Posterior cingulate gyrus (tissue), 11 donors: Measurements from ENCODE around the gene CD177.
"Not testable (repeated sequence)": the region's sequence is repeated elsewhere in the genome, so short reads cannot be mapped to it uniquely, and the experiment has no call there.

ENCODE experiments used
- DNase-seq, 10 donors: peaks; one replicate each; pipeline versions ENCODE4 v3.0.0 to v3.0.0-alpha.2; 2020 to 2021; ENCODE audit warnings: mixed read lengths in 3 of 10
- intact Hi-C: fragments of 100-400 bp; cut with DNase I; formaldehyde crosslinking; loops from one replicate; pipeline ENCODE4 v1.15.1; 2023

CD177 gene

DNA sequence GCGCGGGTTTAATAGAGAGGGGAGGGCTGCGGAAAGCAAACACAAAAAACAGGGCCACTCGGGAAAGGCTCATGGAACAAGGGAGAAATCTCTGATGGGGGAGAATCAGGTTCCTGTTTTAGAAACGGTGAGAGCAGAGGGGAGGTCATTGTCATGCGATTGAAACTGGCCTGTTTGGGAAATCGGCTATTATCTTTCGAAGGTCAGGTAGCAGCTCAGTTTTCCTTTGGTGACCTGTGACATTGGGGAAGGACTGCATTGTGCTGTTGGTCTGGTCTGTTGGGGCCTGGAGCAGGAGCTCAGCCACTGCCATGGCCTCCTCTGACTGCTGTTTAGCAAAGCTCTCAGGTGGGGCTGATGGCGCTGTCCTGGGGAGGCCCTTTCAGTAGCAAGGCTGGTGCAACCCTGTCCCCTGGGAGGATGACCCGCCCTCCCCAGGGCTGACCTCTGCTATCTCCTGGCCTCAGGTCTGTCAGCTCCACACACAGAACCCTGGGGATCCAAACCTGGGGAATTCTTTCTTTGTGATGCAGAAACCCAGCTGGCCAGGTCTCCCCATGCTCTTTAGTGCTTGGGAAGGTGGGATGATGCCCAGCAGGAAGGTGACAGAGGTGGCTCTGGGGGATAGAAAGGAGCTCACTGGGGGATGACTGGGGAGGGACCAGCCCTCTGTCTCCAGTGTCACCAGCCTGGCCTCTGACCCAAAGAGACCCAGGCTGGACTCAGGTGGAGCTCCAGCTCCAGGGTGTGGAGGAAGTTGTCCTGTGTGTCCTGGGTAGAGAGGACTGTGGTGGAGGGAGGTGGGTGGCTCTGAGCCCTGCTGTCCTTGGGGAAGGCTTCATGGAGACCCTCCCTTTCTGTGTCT, 21.2 kb upstream of the CD177 start:
- intact Hi-C loops = no loop called here
- DNase-seq = no peak

DNA sequence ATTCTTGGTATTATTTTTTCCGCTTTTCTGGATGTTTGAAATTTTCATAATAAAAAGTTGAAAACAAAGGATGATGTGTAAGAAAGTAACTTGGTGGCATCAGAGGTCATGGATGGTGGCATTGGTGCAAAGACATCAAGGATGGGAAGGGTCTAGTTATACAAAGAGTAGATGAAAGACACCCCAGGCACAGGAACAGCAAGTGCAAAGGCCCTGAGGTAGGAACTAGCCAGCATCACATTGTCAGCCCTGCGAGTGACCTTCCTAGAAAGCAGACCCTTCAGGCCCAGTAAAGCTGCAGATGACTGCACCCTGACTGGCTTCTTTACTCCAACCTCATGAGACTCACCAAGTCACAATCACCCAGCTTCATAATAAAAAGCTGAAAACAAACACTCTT, 17.0 kb upstream of the CD177 start:
- intact Hi-C loops, DNase-seq: not testable (repeated sequence)

DNA sequence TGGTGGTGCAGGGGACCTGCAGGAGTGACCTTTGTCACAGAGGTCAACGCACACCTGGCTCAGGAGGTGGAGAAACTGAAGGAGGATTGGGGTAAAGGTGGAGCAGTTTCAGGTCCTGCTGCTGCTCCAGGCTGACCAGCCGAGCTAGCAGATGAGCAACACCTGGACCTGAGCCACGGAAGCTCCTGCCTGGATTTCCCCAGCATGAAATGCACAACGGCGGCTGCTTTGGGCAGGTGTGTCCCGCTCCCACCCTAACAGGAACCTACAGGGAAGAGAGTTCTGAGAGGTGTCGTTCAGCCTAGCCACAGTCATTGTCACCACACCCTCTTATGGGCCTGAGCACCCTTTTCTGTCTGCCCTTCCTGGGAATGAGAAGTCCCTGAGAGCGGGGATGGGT, 15.7 kb upstream of the CD177 start:
- intact Hi-C loops = no loop called here
- peak in 1 of 10 donors; percentile 73 for DNase-seq

DNA sequence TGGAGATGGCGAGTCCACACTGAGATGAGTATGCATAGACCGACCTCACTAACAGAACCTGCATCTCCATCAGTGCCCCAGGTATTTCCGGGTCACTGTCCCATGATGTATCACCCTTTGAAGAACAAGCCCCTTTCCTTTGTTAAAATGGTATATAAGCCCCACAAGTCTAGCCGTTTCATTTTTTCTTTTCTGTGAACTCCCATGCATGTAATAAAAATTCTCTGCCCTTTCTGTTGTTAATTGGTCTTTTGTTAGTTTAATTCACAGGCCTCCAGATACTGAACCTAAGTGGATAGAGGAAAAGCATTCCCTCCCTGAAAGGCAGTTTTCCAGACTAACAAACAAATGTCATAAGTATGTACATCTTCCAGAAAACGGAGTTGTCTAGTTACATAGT, 15.0 kb upstream of the CD177 start:
- intact Hi-C loops = no loop called here

DNA sequence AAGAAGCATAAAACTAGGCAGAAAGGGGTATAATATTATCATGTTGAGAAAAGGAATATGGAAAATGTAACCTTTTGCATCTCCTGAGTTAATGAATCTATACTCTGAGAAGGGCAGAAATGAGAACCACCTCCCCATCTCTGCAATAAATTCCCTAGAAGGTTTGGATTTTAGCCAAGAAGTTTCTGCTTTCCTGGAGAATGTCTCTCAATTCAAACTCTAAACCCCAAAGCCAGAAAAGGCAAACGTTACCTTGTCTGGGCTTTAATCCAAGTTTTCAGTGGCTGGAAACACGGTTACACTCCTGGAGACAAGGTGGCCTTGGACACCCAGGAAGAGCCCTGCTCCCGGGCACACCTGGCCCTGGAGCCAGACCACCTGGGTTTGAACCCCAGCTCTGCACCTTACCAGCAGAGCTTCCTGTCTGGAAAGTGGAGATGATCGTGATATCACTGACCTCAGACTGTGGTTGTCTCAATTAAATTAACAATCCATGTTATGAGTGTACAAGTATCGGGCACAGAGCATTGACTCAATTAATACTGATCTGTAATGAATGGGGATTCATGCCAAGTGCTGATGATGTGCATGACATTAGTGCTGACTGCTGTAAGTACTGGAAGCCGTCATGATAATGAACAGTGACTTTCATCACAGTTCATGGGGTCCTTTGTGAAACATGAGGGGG, 14.1 kb upstream of the CD177 start:
- intact Hi-C loops, DNase-seq: not testable (repeated sequence)

More for the DNA sequence above, 15.0 kb upstream of the CD177 start:
- DNase-seq = no peak

DNA sequence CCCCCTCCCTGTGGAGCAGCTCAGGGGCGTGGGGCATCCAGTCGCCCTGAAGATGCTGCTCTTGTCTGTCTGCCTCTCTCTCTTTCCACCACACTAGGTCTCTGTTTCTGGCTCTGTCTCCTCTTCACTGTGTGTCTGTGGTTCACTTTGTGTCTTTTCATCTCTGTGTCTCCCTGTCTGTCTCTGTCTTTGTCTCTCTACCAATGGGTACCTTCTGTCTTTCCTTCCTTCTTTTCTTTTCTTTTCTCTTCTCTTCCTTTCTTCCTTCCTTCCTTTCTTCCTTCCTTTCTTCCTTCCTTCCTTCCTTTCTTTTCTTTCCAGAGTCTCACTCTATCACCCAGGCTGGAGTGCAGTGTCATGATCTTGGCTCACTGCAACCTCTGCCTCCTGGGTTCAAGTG, 13.4 kb upstream of the CD177 start:
- DNase-seq, intact Hi-C loops: not testable (repeated sequence)

DNA sequence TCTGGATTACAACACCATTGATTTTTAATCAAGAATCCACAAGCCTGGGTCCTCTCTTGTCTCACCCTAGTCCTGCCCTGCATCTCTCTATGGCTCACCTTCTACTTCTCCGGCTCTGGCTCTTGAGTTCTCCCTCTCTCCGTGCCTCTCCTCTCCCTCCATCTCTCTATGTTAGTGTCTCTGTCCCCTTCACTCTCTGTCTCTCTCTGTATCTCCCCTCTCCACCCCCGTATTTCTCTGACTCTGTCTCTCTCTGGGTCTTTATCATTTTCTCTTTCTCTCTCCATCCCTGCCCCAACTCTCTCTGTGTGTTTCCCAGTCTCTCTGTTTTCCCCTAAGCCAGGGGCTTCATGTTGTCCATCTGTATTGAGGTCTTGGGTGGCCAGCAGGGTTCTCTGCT, 12.4 kb upstream of the CD177 start:
- DNase-seq, intact Hi-C loops: not testable (repeated sequence)

DNA sequence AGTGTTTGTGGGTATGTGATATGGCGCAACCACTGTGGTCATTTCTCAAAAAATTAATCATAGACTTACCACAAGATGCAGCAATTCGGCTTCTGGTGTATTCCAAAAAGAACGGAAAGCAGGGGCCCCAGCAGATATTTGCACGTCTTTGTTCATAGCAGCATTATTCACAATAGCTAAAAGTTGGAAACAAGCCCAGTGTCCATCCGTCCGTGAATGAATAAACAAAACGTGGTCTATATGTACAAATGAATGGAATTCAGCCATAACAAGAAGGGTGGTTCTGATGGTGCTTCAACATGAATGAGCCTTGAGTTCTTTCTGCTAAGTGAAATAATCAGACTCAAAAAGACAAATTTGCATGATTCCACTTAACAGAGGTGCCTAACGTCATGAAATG, 11.4 kb upstream of the CD177 start:
- not testable (repeated sequence) for DNase-seq

DNA sequence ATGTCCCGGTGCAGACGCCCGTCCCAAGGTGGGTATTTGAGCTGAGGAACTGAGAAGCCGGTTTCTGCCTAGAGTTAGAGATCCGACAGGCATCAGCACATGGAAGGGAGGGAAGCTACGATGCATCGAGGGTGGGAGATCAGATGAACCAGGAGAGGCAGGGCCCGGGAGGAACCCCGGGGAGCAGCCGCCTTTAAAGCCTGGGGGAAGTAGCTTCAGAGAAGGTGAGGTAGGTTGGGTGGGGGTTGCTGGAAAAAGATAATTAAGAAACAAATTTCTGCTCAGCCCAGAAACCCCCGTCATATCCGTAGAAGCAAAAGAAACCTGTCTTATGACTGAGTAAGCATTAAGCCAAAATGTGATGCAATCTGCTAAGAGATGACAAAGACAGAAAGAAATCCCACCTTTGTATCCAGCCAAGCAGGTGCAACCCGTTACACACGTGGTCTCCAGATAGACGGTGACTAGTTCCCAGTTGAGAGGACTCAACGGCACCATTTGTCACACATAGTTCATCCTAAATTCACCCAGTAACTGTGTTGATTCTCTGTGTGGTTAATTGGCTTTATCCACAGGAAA, 9.1 kb upstream of the CD177 start:
- DNase-seq, intact Hi-C loops: not testable (repeated sequence)

More for the DNA sequence above, 11.4 kb upstream of the CD177 start:
- intact Hi-C loops = not testable (repeated sequence)

DNA sequence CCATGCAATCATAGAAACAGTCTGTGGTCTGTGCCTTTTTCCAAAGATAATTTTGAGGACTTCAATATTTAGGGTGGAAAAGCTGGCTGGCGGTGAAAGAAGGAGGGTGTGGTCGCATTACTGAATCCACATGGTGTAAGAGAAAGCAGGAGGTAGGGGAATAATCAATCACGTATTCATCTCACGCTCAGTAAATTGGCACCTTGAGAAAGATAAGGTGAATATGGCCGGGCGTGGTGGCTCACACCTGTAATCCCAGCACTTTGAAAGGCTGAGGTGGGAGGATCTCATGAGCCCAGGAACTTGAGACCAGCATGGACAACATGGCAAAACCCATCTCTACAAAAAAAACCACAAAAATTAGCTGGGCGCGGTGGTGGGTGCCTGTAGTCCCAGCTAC, 3.7 kb upstream of the CD177 start:
- intact Hi-C loops = not testable (repeated sequence)

DNA sequence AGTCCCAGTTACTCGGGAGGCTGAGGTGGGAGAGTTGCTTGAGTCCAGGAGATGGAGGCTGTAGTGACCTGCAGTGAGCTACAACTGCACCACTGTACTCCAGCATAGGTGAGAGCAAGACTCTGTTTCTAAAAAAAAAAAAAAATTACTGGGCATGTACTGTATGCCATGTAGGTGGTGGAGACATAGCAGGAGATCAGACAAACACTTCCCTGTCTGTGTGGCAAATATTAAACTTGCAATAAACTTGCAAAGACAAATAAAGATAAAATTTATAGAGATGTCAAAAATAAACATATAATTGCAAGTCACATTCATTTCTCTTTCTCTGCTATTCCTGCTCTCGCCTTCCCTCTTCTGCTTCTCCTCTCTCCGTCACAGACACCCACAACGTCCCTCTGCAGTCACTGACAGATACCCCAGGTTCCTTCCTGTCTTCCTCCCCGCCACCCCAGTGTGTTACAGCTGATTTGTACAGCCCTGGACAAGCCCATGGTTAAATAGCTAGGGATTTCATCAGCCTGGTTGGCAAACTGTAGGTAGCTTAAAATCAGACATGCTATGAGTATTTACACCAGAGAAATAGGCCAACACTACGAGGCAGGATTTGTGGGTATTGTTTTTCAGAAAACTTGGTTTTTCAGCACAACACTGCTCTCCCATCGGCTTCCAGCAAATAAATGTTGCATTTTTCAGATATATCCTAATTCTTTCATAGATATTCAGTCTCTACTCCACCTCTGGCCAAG, 1.3 kb upstream of the CD177 start:
- no peak for DNase-seq

More for the DNA sequence above, 3.7 kb upstream of the CD177 start:
- not testable (repeated sequence) for DNase-seq

DNA sequence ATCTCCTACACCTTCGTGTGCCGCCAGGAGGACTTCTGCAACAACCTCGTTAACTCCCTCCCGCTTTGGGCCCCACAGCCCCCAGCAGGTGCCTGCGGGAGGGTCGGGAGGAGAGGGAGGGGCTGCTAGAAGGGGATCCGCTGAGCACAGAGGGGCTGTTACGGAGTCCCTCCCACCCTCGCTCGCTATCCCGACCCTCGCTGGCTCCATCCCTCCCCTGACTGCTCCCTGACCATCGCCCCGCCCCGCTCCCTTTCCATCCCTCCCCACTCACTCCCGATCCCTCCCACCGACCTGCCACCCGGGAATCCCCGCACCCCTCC, 780 bp downstream of the CD177 start:
- no peak for DNase-seq
- intact Hi-C loops = no loop called here

More for the DNA sequence above, 1.3 kb upstream of the CD177 start:
- intact Hi-C loops = no loop called here

DNA sequence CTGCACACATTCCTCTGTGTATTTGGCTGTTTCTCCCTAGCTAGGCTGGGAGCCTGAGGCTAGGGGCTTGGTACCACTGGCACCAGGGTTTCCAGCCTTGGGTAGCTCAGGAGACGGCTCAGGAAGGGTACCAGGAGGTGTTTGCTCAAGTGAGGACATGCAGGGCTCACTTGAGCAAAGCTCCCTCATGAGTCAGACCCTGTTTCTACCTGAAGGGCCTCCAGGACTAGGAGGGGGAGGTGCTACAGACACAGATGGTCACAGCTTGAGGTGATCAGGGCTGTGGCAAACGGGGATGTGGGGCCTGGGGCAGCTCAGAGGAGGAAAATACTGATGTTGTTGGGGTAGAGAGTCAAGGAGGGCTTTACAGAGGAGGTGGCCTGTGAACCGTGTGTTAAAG, 3.3 kb downstream of the CD177 start:
- DNase-seq, intact Hi-C loops: not testable (repeated sequence)

DNA sequence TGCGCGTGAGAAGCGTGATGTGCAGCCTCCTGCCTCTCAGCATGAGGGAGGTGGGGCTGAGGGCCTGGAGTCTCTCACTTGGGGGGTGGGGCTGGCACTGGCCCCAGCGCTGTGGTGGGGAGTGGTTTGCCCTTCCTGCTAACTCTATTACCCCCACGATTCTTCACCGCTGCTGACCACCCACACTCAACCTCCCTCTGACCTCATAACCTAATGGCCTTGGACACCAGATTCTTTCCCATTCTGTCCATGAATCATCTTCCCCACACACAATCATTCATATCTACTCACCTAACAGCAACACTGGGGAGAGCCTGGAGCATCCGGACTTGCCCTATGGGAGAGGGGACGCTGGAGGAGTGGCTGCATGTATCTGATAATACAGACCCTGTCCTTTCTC, 8.7 kb downstream of the CD177 start:
- peak in 1 of 10 donors; percentile 36 for DNase-seq
- intact Hi-C loops = no loop called here

DNA sequence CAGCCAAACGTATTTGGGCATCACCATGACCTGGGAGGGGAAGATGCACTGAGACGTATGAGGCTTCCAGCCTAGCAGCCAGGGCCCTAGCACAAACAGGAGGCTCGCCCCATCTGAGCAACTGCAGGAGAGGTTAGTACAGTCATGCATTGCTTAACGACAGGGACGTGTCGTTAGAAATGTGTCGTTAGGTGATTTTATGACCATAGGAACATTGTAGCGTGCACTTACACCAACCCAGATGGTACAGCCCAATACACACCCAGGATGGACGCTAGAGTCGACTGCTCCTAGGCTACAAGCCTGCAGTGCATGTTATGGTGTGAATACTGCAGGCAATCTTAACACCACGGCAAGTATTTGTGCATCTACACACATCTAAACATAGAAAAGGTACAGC, 9.3 kb downstream of the CD177 start:
- intact Hi-C loops = no loop called here
- no peak for DNase-seq

DNA sequence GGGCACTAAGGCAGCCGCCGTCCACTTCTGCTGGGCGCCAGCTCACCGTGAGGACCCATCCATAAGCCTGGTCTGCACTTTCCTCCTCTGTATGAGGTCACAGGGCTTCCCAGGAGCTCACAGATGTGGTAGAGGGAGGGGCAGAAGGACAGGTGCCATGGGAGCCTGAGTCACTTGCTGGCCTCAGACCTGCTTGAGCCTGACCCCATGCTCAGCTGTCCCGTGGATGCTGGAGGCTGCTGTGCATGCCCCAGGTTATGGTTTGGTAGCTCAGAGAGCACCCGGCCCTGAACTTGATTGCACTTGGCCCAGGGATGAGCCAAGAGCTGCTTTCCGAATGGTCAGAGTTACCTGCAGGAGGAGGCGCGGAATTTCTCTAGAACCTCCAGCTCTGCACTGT, 12.2 kb downstream of the CD177 start:
- peak in 1 of 10 donors; percentile 19 for DNase-seq
- intact Hi-C loops = not testable (repeated sequence)

DNA sequence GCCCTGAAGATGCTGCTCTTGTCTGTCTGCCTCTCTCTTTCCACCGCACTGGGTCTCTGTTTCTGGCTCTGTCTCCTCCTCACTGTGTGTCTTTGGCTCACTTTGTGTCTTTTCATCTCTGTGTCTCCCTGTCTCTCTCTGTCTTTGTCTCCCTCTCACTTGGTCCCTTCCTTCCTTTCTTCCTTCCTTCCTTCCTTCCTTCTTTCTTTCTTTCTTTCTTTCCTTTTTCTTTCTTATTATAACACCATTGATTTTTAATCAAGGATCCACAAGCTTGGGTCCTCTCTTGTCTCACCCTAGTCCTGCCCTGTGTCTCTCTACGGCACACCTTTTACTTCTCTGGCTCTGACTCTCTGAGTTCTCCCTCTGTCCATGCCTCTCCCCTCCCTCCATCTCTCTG, 14.3 kb downstream of the CD177 start:
- intact Hi-C loops = no loop called here
- no peak for DNase-seq

DNA sequence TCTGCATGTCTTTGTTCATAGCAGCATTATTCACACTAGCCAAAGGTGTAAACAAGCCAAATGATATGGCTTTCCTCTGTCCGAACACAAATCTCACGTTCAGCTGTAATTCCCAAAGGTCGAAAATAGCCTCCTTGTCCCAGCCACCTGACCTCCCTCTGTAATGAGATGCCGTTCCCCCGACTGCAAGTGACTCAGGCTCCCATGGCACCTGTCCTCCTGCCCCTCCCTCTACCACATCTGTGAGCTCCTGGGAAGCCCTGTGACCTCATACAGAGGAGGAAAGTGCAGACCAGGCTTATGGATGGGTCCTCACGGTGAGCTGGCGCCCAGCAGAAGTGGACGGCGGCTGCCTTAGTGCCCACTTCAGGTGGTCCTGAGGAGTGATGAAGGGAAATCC, 15.4 kb downstream of the CD177 start:
- intact Hi-C loops, DNase-seq: not testable (repeated sequence)

DNA sequence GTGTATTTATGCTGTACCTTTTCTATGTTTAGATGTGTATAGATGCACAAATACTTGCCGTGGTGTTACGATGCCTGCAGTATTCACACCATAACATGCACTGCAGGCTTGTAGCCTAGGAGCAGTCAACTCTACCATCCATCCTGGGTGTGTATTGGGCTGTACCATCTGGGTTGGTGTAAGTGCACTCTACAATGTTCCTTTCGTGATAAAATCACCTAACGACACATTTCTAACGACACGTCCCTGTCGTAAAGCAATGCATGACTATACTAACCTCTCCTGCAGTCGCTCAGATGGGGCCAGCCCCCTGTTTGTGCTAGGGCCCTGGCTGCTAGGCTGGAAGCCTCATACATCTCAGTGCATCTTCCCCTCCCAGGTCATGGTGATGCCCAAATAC, 18.4 kb downstream of the CD177 start:
- DNase-seq = peak in 1 of 10 donors; percentile 21
- intact Hi-C loops = no loop called here

DNA sequence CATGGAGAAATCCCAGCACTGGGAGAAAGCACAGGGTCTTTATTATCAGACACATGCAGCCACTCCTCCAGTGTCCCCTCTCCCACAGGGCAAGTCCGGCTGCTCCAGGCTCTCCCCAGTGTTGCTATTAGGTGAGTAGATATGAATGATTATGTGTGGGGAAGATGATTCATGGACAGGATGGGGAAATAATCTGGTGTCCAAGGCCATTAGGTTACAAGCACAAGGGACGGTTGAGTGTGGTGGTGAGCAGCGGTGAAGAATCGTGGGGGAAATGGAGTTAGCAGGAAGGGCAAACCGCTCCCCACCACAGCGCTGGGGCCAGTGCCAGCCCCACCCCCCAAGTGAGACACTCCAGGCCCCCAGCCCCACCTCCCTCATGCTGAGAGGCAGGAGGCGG, 19.0 kb downstream of the CD177 start:
- DNase-seq = peak in 1 of 10 donors; percentile 21
- intact Hi-C loops = no loop called here

DNA sequence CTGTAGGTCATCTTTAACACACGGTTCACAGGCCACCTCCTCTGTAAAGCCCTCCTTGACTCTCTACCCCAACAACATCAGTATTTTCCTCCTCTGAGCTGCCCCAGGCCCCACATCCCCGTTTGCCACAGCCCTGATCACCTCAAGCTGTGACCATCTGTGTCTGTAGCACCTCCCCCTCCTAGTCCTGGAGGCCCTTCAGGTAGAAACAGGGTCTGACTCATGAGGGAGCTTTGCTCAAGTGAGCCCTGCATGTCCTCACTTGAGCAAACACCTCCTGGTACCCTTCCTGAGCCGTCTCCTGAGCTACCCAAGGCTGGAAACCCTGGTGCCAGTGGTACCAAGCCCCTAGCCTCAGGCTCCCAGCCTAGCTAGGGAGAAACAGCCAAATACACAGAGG, 24.1 kb downstream of the CD177 start:
- DNase-seq, intact Hi-C loops: not testable (repeated sequence)
